Inferior parietal cortex (tissue), 1 donor: ENCODE measurements around the gene ARHGDIA.
A peak's percentile ranks its signal among the peaks of the same experiment; 100 is the strongest.
"Not testable (repeated sequence)": the region's sequence is repeated elsewhere in the genome, so short reads cannot be mapped to it uniquely, and the experiment has no call there.

Experiments used
- DNase-seq: peaks from one replicate; pipeline ENCODE4 v3.0.0-alpha.2; 2016; ENCODE audit errors: extremely low spot score

ARHGDIA gene

DNA sequence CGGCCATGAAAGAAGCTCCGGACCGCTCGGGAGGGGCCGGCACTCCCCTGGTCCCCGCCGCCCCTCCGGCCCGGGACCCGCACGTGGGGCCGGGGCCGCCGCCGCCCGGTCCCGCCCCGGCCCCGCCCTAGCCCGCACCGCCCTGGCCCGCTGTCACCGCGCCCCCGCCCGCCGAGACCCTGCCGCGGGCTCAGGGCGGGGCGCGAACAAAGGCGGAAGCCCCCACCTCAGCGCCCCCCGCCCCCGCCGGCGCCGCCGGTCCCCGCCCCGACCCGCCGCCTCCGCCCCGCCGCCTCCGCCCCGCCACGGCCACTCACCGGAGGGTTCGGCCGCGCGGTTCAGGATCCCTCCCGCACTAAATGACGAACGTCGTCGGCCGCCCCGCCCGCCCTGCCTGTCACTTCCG lies at the start of gene ARHGDIA:
Gene ARHGDIA, minus strand, starts transcription at position 357 of the 406 bp plus-strand sequence. CDS start 1,407 bp downstream, outside the sequence.
- DNase-seq, result no peak

GRCh38 chr17:81918832-81919545 lies 47.9 kb upstream of the ARHGDIA start:
- no peak for DNase-seq

- DNase-seq, result not testable (repeated sequence)
Observed at GRCh38 chr17:81918333-81918669, 47.2 kb upstream of the ARHGDIA start.

DNA sequence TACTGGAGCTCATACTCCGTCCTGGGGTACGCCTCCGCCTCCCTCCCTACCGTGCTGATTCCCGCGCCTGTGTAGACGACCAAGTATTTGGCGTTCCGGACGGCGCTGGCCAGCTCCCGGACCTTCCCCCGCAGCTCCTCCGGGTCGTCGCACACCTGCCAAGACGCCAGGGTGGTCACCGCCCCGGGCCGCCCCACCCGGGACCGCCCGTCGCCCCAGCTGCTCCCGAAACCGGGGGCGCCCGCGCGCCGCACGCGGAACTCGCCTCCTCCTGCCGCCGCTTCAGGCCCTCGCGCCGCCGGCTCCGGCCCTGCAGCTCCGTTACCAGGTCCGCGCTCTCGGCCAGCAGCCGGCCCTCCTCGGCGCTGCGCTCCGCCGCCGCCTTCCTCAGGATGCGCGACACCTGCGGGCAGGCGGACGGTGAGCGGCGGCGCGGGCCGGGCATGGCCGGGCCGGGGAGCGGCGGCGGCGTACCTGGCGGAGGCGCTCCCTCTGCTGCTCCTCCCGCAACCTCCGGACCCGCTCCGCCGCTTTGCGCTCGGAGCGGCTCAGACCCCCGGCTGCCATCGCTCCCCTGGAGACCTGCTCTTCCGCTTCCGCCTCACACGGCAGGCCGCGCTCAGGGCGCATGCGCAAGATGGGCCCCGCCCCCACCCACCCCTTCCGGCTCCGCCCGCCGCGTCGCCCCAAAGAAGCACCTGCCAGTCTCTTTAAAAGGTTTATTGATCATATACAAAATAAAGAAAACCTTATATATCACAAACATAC lies 46.6 kb upstream of the ARHGDIA start, which contains the start of gene SIRT7:
Gene SIRT7, minus strand, starts transcription at position 612 of the 768 bp plus-strand sequence. Its CDS starts 45 bp downstream, at position 567.
- peak; percentile 89 for DNase-seq

DNA sequence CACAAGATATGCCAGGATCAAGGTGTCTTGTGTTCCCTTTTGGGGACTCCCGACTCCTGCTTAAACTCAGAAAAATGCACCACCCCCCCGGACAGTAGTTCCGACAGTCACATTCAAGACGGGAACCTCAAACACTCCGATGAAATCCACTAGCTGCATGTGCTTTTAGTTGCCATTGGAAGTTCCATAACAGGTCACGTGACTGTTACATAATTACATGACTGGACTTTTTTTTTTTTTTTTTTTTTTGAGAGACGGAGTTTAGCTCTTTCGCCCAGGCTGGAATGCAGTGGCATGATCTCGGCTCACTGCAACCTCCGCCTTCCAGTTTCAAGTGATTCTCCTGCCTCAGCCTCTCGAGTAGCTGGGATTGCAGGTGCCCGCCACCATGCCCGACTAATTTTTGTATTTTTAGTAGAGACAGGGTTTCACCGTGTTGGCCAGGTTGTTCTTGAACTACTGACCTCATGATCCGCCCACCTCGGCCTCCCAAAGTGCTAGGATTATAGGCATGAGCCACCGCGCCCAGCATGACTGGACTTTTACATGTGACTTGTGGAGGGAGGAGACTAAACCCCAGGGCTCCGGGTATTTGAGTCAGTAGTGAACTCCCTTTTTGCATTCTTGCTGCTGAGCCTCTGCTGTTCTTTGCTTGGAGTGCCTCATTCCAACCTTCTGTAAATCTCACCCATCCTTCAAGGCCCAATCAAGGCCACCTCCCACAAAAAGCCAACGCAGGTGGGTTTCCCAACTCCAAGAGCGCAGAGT lies 45.3 kb upstream of the ARHGDIA start:
- no peak for DNase-seq

- no peak for DNase-seq
Observed at GRCh38 chr17:81915331-81915730, 44.2 kb upstream of the ARHGDIA start.

- no peak for DNase-seq
Observed at GRCh38 chr17:81914103-81914850, 43.1 kb upstream of the ARHGDIA start.

DNA sequence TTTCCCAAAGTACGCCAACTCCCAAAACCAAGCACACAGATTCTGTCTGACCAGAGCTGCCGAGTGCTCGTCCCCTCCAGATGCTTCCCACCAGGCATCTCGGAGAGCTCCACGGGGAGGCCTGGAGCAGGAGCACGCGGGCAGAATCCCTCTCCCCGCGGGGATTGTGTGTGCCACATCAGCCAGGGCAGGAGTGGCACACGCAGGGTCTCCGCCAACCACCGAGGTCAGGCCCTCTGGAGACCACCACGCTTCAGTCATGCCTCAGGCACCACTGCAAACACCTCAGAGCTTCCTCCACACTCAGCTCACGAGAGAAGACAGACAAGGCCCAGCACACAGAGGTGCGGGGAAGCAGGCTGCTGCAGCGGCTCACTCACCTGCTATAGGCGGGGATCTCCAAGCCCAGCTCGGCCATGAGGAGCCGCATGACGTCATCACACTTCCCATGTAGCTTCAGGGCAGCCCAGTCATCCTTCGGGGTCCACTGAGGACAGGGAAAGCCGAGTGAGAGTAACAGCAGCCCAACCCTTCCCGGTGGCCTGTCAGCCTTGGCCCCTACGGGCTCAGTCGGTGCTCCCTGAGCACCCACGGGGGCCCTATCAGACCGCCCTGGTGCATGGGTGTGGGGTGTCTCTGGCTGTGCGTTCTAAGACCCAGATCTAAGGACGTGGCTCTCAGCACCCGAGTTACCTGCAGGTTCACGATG lies 42.4 kb upstream of the ARHGDIA start:
- DNase-seq, result no peak

DNA sequence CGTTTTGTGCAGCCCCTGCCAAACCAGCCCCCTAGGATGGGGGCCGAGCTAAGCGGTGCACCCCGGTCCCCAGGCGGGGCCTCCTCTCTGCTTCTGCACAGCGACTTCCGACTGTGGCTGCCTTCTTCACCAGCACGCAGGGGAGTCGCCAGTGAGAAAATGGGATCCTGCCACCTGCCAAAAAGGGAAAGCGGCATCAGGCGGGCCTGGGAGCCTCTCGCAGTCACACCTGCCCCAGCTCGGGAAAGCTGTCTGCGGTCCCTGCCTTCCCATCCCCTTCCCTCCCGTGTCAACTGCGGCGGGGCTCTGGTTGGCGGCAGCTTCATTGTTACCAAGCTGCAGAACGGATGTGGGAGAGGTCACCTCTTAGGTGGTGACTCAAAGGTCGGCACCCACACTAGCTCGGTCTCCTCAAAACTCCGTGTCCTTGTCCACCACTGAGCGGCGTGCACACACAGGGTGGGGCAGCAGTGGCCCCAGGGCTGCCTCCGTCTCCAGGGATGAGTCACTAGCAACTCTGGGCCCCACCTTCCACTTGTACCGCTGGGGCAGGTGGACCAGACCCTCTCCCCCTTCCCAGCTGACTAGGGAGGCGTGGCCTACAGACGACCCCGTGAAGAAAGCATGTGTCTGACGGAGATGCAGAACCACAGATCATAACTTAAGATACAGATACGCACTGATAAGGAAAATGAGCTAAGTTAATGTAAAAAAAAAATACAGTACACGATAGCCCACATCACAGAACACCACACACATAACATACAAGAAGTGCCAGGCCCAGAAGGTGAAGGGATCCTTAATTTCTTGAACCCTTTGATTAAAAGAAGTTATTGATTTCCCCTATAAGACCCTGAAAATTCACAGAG lies 41.5 kb upstream of the ARHGDIA start:
- no peak for DNase-seq

GRCh38 chr17:81911969-81912368 lies 40.8 kb upstream of the ARHGDIA start:
- no peak for DNase-seq

DNA sequence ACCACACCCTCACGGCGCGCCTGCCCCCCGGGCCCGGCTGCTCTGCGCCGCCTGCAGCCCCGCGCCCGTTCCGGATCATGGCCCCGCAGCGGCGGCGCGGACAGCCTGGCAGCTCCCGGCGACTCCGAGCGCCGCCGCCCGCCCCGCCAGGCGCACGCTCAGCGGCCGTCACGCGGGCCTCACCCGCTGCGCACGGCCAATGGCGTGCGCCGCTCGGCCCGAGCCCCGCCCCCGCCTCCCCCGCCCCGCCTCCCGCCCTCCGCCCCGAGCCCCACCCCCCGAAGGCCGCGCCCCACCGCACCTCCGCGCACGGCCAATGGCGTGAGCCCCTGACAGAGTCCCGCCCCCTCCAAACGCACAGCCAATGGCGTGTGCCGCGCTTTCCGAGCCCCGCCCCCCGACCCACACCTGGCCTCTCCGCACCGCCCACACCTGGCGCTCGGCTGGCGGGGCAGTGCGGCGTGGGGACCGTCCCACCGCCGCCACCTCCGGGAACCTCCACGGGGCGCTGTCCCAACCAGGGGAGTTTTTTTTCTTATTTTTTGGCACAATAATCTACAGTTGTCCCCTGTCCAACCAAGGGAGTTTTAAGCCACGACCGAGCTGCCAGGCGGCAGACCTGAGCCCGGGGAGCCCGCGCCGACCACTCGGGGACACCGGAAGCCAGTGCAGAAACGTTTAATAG lies 40.3 kb upstream of the ARHGDIA start, which contains the start of gene PCYT2:
Gene PCYT2, minus strand, starts transcription at position 123 of the 685 bp plus-strand sequence. Its CDS starts 44 bp downstream, at position 79.
- DNase-seq, result peak; percentile 79

DNA sequence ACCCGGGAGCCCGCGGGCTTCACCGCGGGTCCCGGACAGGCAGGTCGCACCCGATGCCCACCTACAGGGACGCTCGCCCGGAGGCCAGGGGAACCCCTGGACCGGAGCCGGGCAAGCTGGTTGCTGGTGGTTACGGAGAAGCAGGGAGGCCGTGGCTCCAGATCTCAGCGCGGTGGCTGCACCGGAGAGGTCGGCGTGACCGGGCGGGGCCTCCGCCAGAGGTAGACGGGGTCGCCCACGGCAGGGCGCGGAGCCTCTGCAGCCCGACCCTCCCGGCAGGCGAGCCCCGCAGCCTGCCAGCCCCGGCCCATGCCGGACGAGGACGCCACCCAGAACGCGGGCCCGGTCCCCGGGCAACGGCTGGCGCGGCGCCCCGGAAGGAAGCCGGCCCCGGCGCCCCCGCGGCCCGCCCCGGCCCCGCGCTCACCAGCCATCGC lies 39.7 kb upstream of the ARHGDIA start:
- no peak for DNase-seq

DNA sequence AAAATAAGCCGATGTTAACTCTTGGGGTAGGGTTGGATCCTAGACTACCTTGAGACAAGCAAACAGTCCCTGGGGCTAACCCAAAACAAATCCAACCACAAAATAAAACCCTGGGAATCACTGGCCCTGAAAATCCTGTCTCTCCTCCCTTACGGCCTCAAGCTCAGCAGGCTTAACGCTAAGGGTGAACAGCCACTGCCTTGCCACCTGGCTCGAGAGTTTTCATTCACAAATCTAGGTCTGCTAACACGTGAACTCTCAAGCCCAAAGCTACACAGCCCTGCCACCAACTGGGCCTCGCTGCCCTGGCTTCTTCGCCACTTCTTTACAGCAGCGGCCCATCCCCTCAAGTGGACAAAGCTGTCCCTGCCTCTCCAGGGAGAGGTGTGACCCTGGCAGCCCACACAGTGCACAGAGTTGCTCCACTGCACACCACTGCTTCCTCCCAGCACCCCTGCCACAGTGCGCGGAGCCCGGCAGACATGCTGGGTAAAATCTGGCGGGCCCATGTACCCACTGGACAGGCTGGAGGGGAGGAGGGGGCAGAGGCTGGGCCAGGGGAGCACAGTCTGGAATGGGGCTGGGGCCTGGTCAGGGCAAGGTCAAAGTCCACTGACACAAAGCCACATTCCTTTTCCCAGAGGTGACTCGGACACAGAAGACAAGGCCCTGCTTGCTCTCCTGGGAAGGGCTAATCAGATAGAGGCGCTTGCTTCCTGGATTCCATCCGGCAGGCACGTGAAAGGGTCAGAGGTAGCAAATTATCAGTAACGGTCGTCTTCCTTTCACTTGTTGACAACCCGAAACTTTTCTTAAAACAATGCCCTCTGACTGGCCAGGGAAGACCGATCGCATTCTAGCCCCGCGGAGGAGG lies 39.1 kb upstream of the ARHGDIA start:
- no peak for DNase-seq

- no peak for DNase-seq
Observed at GRCh38 chr17:81909231-81909630, 38.1 kb upstream of the ARHGDIA start.

- no peak for DNase-seq
Observed at GRCh38 chr17:81908793-81909192, 37.7 kb upstream of the ARHGDIA start.

DNA sequence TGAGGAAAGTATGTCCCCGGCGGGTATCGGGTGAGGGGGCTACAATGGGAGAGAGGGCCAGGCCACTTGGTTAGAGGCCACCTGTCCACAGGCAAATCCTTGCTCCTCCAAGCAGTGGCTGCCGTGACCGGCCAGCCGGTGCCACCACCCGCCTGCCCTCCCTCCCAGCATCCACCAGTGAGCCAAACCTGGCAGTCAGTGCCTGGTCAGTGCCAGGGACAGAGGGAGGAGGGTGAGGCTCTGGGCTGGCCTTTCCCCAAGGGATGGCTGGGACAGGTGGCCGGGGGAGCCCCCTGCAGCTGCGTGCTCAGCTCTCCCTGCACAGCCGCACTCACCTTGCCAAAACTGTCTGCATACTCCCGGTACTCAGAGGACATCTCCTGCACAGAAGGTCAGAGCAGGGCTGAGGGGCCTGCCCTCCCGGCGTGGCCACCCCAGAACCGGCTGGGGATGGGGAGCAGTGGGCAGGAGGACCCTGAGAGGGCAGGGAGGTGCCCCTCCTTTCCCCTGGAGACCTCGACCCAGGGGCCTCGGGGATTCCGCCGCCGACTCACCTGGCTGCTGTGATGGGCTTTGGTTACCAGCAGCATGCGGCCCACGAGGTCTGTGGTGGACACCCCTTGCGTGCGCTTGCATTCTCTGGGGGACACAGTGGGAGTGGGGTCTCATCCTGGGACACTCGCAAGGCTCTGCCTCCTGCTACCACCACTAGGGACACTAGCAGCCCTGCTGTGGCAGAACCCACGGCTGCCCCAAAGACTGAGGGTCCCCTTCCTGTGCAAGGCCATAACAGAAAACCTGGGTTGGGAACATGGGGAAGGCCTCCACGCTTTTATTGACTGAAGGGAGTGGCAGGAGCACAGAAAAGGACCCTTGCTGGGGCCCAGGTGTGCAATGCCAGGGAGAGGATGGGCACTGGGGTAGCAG lies 36.3 kb upstream of the ARHGDIA start:
- DNase-seq, result no peak
